Ovary (tissue), 3 donors: ENCODE measurements around the gene FOXP1.

ENCODE experiments used
- CTCF ChIP-seq, 3 donors: fragments of 450-650 bp in 2 of 3; fragments of 200-600 bp in 1 of 3; IDR thresholded peaks; one replicate each; pipeline versions ENCODE4 v1.5.1 to v1.8.0; 2016 to 2022; ENCODE audit warnings: antibody characterized with exemption in 3 of 3, mild to moderate bottlenecking in 1 of 3
- POLR2A ChIP-seq: fragments of 450-650 bp; IDR thresholded peaks from one replicate; pipeline ENCODE4 v1.6.1; 2017; ENCODE audit warnings: antibody characterized with exemption, mild to moderate bottlenecking, moderate library complexity
- donor health status: DM: no; HTN: no; CAD: no.

- TF ChIP-seq POLR2A (no peak), CTCF (IDR thresholded peaks at IDR 0.05) (no peak)
Measured at GRCh38 chr3:71102111-71102983, 481.2 kb downstream of the FOXP1 start.
